ENCODE results near the gene ZNF462. TPM values are rescaled to one million over a fixed set of nuclear protein-coding genes. Genes with fewer than 3 reads are reported as not detected.

Gene ZNF462
- total RNA-seq, 2 donors from 2014 or later, result 0.67 to 2.6 TPM

DNA sequence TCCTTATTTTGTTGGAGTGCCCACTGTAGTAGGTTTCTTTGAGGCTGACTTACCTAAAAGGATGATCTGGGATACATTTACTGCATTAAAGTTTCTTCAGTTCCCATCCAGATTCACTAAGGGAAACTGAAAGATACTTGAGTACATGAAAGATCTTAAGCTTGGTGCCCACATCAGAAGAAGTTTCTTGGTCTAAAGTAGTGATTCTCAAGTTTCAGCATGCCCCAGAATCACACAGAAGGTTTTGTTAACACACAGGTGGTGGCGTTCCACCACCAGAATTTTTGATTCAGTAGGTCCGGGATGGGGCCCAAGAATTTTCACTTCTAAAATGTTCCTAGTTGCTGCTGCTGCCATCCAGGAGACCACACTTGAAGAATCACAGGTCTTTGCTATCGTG, 171.0 kb downstream of the ZNF462 start:
- no peaks in the 10 kb centered on the region for H3K4me1 Mint-ChIP-seq
- no peak for ATAC-seq (replicated peaks)
- no peaks in the 10 kb centered on the region for H3K36me3 Mint-ChIP-seq (ENCODE audit: low read depth)
- peaks cover 4% of the 10 kb centered on the region for H3K9me3 Mint-ChIP-seq
- H3K27me3 Mint-ChIP-seq, result peaks cover 4% of the 10 kb centered on the region
- H3K4me3 Mint-ChIP-seq, result no peak overlapping the region
- H3K27ac Mint-ChIP-seq, result no peak overlapping the region

- Mint-ChIP-seq H3K9me3 (peaks cover 4% of the 10 kb centered on the region), H3K27me3 (peaks cover 4% of the 10 kb centered on the region), H3K4me3 (no peak overlapping the region), H3K4me1 (no peaks in the 10 kb centered on the region), H3K36me3 (ENCODE audit: low read depth) (no peaks in the 10 kb centered on the region), H3K27ac (no peak overlapping the region)
- peak; percentile 34 for ATAC-seq (replicated peaks)
These were observed 171.9 kb downstream of the ZNF462 start for GRCh38 chr9:107034831-107035230.

DNA sequence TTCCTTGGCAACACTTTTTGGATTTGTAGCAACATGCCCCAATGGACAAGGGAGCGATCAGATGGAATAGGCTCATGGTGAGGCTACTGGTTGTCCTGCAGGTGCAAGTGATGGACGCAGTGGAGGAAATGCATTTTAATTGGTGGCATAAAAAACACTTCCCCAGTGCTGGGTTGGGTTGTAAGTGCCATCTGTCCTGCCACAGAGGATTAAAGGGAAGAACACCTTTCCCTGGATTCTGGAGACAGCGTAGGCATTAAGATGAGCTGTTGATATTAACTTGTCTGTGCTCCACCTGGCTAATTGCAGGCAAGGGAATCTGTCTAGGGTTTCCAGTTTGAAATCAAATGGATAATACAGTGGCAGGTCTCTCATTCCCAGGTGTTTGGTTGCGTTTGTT, 173.4 kb downstream of the ZNF462 start:
- Mint-ChIP-seq H3K27me3 (peaks cover 4% of the 10 kb centered on the region), H3K27ac (no peak overlapping the region), H3K36me3 (ENCODE audit: low read depth) (no peaks in the 10 kb centered on the region), H3K4me3 (no peak overlapping the region), H3K4me1 (no peaks in the 10 kb centered on the region), H3K9me3 (peaks cover 4% of the 10 kb centered on the region)
- ATAC-seq (replicated peaks), result no peak

DNA sequence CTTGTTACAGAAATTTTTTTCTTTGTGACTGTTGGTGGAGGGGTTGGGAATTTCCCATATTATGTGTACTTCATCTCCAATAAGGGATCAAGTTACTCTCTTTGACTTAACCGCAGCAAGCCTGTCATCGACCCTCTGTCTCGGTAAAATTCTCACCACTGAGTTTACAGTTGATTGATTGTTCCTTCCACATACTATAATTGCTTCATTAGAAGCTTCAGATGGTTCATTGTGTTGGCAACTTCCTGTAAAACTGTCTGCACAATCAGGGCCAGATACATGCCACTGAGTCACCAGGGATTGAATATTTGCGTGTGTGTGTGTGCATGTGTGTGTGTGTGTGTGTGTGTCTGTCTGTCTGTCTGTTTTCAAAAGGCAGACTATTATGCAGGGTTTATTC, 176.6 kb downstream of the ZNF462 start:
- peaks cover 4% of the 10 kb centered on the region for H3K27me3 Mint-ChIP-seq
- H3K36me3 Mint-ChIP-seq (ENCODE audit: low read depth), result no peaks in the 10 kb centered on the region
- H3K27ac Mint-ChIP-seq, result no peak overlapping the region
- ATAC-seq (replicated peaks), result no peak
- H3K4me1 Mint-ChIP-seq, result no peaks in the 10 kb centered on the region
- H3K9me3 Mint-ChIP-seq, result no peaks in the 10 kb centered on the region
- H3K4me3 Mint-ChIP-seq, result no peak overlapping the region

DNA sequence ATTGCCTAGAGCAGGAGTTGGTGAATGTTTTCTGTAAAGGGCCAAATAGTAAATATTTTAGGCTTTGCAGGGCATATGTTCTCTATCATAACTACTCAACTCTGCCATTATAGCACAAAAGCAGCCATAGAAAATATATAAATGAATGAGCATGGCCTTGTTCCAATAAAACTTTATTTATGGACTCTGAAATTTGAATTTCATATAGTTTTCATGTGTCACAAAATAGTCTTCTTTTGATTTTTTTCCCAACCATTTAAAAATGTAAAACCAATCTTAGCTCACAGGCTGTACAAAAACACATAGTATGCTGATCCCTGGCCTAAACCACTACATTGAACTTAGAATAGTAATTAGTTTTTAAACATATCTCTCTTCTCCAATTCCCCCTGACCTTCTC, 179.6 kb downstream of the ZNF462 start:
- Mint-ChIP-seq H3K9me3 (no peaks in the 10 kb centered on the region), H3K4me1 (no peaks in the 10 kb centered on the region), H3K36me3 (ENCODE audit: low read depth) (no peaks in the 10 kb centered on the region), H3K27me3 (no peaks in the 10 kb centered on the region), H3K27ac (no peak overlapping the region), H3K4me3 (no peak overlapping the region)
- ATAC-seq (replicated peaks), result no peak

DNA sequence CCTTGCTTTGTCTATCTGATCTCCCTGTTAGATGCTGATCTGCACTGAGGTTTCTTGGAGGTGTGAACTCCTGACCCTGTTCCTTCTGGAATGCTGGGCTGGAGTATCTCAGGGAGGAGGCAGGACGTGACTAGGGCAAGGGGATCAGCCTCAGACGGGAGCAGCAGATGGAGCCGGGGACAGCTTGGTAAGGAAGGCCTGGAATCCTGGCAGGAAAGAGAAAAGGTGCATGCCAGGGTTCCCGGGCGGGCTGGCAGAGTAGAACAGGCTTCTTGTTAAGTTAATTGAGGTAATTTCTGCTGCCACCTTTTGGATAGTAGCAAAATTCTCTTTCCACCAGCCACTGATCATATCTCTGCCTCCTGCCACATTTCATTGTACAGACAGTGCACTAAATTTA, 180.9 kb downstream of the ZNF462 start:
- peaks cover 5% of the 10 kb centered on the region for H3K27me3 Mint-ChIP-seq
- H3K36me3 Mint-ChIP-seq (ENCODE audit: low read depth), result no peaks in the 10 kb centered on the region
- no peaks in the 10 kb centered on the region for H3K9me3 Mint-ChIP-seq
- no peak overlapping the region for H3K27ac Mint-ChIP-seq
- no peaks in the 10 kb centered on the region for H3K4me1 Mint-ChIP-seq
- H3K4me3 Mint-ChIP-seq, result no peak overlapping the region
- ATAC-seq (replicated peaks), result no peak

GRCh38 chr9:107044872-107045271, 181.9 kb downstream of the ZNF462 start:
- Mint-ChIP-seq H3K27me3 (peaks cover 5% of the 10 kb centered on the region), H3K27ac (no peak overlapping the region), H3K4me1 (no peaks in the 10 kb centered on the region), H3K4me3 (no peak overlapping the region), H3K9me3 (no peaks in the 10 kb centered on the region), H3K36me3 (ENCODE audit: low read depth) (no peaks in the 10 kb centered on the region)
- no peak for ATAC-seq (replicated peaks)

GRCh38 chr9:107046692-107047091, 183.7 kb downstream of the ZNF462 start:
- Mint-ChIP-seq H3K4me1 (no peaks in the 10 kb centered on the region), H3K27ac (no peak overlapping the region), H3K4me3 (no peak overlapping the region), H3K27me3 (peaks cover 5% of the 10 kb centered on the region), H3K9me3 (no peaks in the 10 kb centered on the region), H3K36me3 (ENCODE audit: low read depth) (no peaks in the 10 kb centered on the region)
- no peak for ATAC-seq (replicated peaks)

GRCh38 chr9:107049046-107049802, 186.3 kb downstream of the ZNF462 start:
- Mint-ChIP-seq H3K4me1 (no peaks in the 10 kb centered on the region), H3K9me3 (no peaks in the 10 kb centered on the region), H3K36me3 (ENCODE audit: low read depth) (no peaks in the 10 kb centered on the region), H3K4me3 (no peak overlapping the region), H3K27ac (no peak overlapping the region), H3K27me3 (peaks cover 5% of the 10 kb centered on the region)
- ATAC-seq (replicated peaks), result no peak

DNA sequence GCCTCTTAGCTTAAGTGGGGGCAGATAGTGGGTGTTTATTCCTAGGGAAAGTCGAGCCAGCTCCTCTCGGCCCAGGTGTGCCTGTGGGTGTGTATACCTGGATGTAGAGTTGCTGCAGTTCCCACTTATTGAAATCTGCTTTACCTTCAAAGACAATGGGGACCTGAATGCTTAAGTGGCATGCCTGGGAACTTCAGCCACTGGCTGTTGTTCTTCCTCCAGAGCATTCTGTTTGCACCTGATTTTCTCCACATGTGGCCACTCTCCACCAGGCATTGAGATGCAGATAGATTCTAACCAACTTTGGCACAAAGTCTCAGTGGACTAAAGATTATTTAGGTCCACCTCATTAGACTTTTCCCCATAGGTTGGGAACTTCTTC, 186.8 kb downstream of the ZNF462 start:
- H3K4me1 Mint-ChIP-seq, result no peaks in the 10 kb centered on the region
- H3K27ac Mint-ChIP-seq, result no peak overlapping the region
- H3K9me3 Mint-ChIP-seq, result no peaks in the 10 kb centered on the region
- H3K27me3 Mint-ChIP-seq, result peaks cover 5% of the 10 kb centered on the region
- H3K4me3 Mint-ChIP-seq, result no peak overlapping the region
- no peaks in the 10 kb centered on the region for H3K36me3 Mint-ChIP-seq (ENCODE audit: low read depth)
- ATAC-seq (replicated peaks), result no peak

DNA sequence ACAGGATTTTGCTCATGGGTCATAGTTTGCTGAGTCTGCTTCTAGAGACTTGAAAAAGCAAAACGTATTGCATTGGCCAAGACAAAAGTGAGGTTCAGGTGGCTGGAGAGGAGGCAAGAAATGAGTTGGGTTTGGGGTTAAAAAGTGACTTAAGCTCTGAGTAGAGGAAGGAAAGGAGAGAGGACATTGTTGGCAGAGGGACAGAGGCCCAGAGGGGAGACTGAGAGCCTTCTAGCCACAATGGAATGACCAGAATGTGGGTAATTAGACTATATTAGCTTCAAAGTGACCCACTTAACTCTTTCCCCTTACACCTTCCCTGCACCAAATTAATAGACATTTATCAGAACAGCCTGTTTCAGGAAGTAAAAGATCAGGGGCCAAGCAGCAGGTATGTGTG, 188.4 kb downstream of the ZNF462 start:
- Mint-ChIP-seq H3K27ac (no peak overlapping the region), H3K4me3 (no peak overlapping the region), H3K4me1 (no peaks in the 10 kb centered on the region), H3K36me3 (ENCODE audit: low read depth) (no peaks in the 10 kb centered on the region), H3K27me3 (peaks cover 8% of the 10 kb centered on the region), H3K9me3 (no peaks in the 10 kb centered on the region)
- no peak for ATAC-seq (replicated peaks)

DNA sequence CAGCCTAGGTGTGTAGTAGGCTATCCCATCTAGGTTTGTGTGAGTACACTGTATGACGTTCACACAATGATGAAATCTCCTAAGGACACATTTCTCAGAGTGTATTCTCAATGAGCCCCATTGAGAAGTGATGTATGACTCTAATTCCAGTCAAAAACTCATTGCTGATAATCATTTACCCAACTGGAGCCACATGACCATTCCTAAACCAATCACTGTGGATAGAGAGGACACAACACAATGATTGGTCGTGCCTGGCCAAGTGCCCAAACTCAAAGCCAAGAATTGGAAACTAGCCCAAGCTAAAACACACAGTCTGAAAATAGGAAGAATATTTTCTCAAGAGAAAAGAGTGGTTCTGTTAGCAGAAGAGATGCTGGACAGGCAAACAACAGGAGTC, 191.2 kb downstream of the ZNF462 start:
- ATAC-seq (replicated peaks), result no peak
- Mint-ChIP-seq H3K27ac (no peak overlapping the region), H3K9me3 (no peaks in the 10 kb centered on the region), H3K36me3 (ENCODE audit: low read depth) (no peaks in the 10 kb centered on the region), H3K4me1 (no peaks in the 10 kb centered on the region), H3K4me3 (no peak overlapping the region), H3K27me3 (peaks cover 3% of the 10 kb centered on the region)

DNA sequence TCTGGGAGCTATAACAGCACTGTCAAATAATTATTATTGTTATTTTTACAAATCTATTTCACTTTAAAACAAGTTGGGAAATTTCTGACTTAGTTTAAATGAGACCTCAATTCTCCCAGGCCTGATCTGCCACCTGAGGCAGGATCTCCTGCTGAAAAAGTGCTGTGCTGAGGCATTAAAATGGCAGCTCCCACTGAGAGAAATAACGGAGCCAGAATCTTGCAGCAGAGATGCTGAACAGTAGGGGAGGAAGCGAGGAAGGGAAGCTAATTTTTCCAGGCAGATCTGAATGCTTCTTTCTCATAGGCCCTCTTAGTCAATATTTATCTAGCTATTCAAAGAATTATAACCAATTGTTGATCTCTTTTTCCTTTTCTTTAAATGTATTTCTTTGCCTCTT, 196.3 kb downstream of the ZNF462 start:
- Mint-ChIP-seq H3K4me1 (no peaks in the 10 kb centered on the region), H3K36me3 (ENCODE audit: low read depth) (no peaks in the 10 kb centered on the region), H3K27ac (no peak overlapping the region), H3K4me3 (no peak overlapping the region), H3K9me3 (no peaks in the 10 kb centered on the region), H3K27me3 (peaks cover 6% of the 10 kb centered on the region)
- no peak for ATAC-seq (replicated peaks)

GRCh38 chr9:107060062-107060461, 197.1 kb downstream of the ZNF462 start:
- no peak for ATAC-seq (replicated peaks)
- peaks cover 6% of the 10 kb centered on the region for H3K27me3 Mint-ChIP-seq
- no peak overlapping the region for H3K4me3 Mint-ChIP-seq
- no peaks in the 10 kb centered on the region for H3K36me3 Mint-ChIP-seq (ENCODE audit: low read depth)
- H3K9me3 Mint-ChIP-seq, result no peaks in the 10 kb centered on the region
- no peak overlapping the region for H3K27ac Mint-ChIP-seq
- H3K4me1 Mint-ChIP-seq, result no peaks in the 10 kb centered on the region

All from activated T-helper 17 cell treated with anti-CD3 and anti-CD28 coated beads, Interleukin-2, amount 50 U/mL, for 72 hours (primary cell).